H9 (cell line): ENCODE data around the gene CD7. TPM values are rescaled to one million over a fixed set of nuclear protein-coding genes. Genes with fewer than 3 reads are reported as not detected.

Experiments used
- DNase-seq: peaks from one replicate; pipeline ENCODE4 v3.0.0-alpha.2; 2017
- H2AFZ ChIP-seq: one replicate; pipeline ENCODE4 v1.6.1; 2013; ENCODE audit warnings: mild to moderate bottlenecking, low read length, control low read depth, moderate library complexity
- H2AK5ac ChIP-seq: 2 replicates; pipeline ENCODE4 v1.6.1; 2013; ENCODE audit warnings: low read length, control low read depth, mixed read lengths; ENCODE audit not compliant: insufficient read length
- H2BK120ac ChIP-seq: one replicate; pipeline ENCODE4 v1.6.1; 2013; ENCODE audit warnings: low read depth, mild to moderate bottlenecking, low read length, control low read depth, inconsistent platforms; ENCODE audit not compliant: poor library complexity, severe bottlenecking
- H2BK12ac ChIP-seq: 2 replicates; pipeline ENCODE4 v1.6.1; 2013; ENCODE audit warnings: low read length, control low read depth, mixed read lengths, low read depth; ENCODE audit not compliant: insufficient read length
- H2BK15ac ChIP-seq: 2 replicates; pipeline ENCODE4 v1.6.1; 2013; ENCODE audit warnings: low read depth, low read length, control low read depth
- H2BK20ac ChIP-seq: one replicate; pipeline ENCODE4 v1.6.1; 2013; ENCODE audit warnings: low read depth, mild to moderate bottlenecking, low read length, control low read depth, inconsistent platforms; ENCODE audit not compliant: poor library complexity, severe bottlenecking
- H2BK5ac ChIP-seq: 2 replicates; pipeline ENCODE4 v1.6.1; 2013; ENCODE audit warnings: low read length, control low read depth, mixed read lengths; ENCODE audit not compliant: insufficient read length
- H3K14ac ChIP-seq: 2 replicates; pipeline ENCODE4 v1.6.1; 2013; ENCODE audit warnings: low read length, control low read depth; ENCODE audit not compliant: insufficient read depth
- H3K18ac ChIP-seq: 2 replicates; pipeline ENCODE4 v1.6.1; 2013; ENCODE audit warnings: low read depth, mild to moderate bottlenecking, mixed read lengths, low read length, control low read depth; ENCODE audit not compliant: insufficient read length
- H3K23ac ChIP-seq: 2 replicates; pipeline ENCODE4 v1.6.1; 2013; ENCODE audit warnings: low read length, control low read depth, mixed read lengths, low read depth; ENCODE audit not compliant: insufficient read length
- H3K23me2 ChIP-seq: 2 replicates; pipeline ENCODE4 v1.6.1; 2013; ENCODE audit warnings: low read depth, mild to moderate bottlenecking, mixed read lengths, low read length, control low read depth; ENCODE audit not compliant: insufficient read length, poor library complexity, severe bottlenecking
- H3K27ac ChIP-seq: 2 replicates; pipeline ENCODE4 v1.5.1; 2013; ENCODE audit warnings: low read length, control low read depth, mixed read lengths, low read depth; ENCODE audit not compliant: insufficient read length
- H3K27me3 ChIP-seq: 2 replicates; pipeline ENCODE4 v1.6.1; 2013; ENCODE audit warnings: low read length, control low read depth, inconsistent platforms; ENCODE audit not compliant: insufficient read depth
- H3K4ac ChIP-seq: 2 replicates; pipeline ENCODE4 v1.6.1; 2013; ENCODE audit warnings: low read depth, mild to moderate bottlenecking, control low read depth, inconsistent platforms, low read length, moderate library complexity
- H3K4me1 ChIP-seq: 2 replicates; pipeline ENCODE4 v1.6.1; 2013; ENCODE audit warnings: low read length, control low read depth, inconsistent platforms; ENCODE audit not compliant: insufficient read depth
- H3K4me2 ChIP-seq: 2 replicates; pipeline ENCODE4 v1.6.1; 2013; ENCODE audit warnings: low read length, control low read depth, mixed read lengths; ENCODE audit not compliant: insufficient read length, insufficient read depth
- H3K56ac ChIP-seq: 2 replicates; pipeline ENCODE4 v1.6.1; 2013; ENCODE audit warnings: low read depth, mild to moderate bottlenecking, mixed read lengths, low read length, control low read depth; ENCODE audit not compliant: insufficient read length
- H3K79me1 ChIP-seq: 2 replicates; pipeline ENCODE4 v1.6.1; 2013; ENCODE audit warnings: low read depth, mild to moderate bottlenecking, moderate library complexity, low read length, control low read depth, inconsistent platforms; ENCODE audit not compliant: insufficient read depth, poor library complexity, severe bottlenecking
- H3K79me2 ChIP-seq: 2 replicates; pipeline ENCODE4 v1.6.1; 2013; ENCODE audit warnings: low read length, control low read depth, inconsistent platforms; ENCODE audit not compliant: insufficient read depth
- H3K9ac ChIP-seq: 2 replicates; pipeline ENCODE4 v1.6.1; 2013; ENCODE audit warnings: low read length, control low read depth, mixed read lengths; ENCODE audit not compliant: insufficient read length; ENCODE audit errors: extremely low read depth
- H3K9me3 ChIP-seq: one replicate; pipeline ENCODE4 v1.6.1; 2013; ENCODE audit warnings: low read depth, low read length, inconsistent platforms; ENCODE audit not compliant: control insufficient read depth
- H3T11ph ChIP-seq: one replicate; pipeline ENCODE4 v1.6.1; 2013; ENCODE audit warnings: mild to moderate bottlenecking, low read length, control low read depth, inconsistent platforms
- H4K20me1 ChIP-seq: one replicate; pipeline ENCODE4 v1.6.1; 2013; ENCODE audit not compliant: control insufficient read depth, insufficient read length, insufficient read depth
- H4K5ac ChIP-seq: 2 replicates; pipeline ENCODE4 v1.6.1; 2013; ENCODE audit warnings: low read depth, mild to moderate bottlenecking, mixed read lengths, low read length, control low read depth; ENCODE audit not compliant: insufficient read length
- H4K8ac ChIP-seq: replicated peaks from 2 replicates; pipeline ENCODE4 v1.6.1; 2013; ENCODE audit warnings: low read length, control low read depth, mixed read lengths, low read depth; ENCODE audit not compliant: insufficient read length
- H4K91ac ChIP-seq: 2 replicates; pipeline ENCODE4 v1.6.1; 2013; ENCODE audit warnings: low read depth, mild to moderate bottlenecking, moderate library complexity, mixed read lengths, low read length, control low read depth; ENCODE audit not compliant: insufficient read length
- H3K27ac Mint-ChIP-seq, 3 experiments: 2 replicates in 2 of 3; 3 replicates in 1 of 3; pipeline ENCODE4 v1.8.0; 2020 to 2021; ENCODE audit warnings: mixed read lengths in 3 of 3, mild to moderate bottlenecking in 1 of 3, moderate library complexity in 1 of 3
- H3K27me3 Mint-ChIP-seq: 2 replicates; pipeline ENCODE4 v1.8.0; 2021; ENCODE audit warnings: low read depth, mild to moderate bottlenecking, moderate library complexity, mixed read lengths
- H3K36me3 Mint-ChIP-seq, 3 experiments: 2 replicates in 2 of 3; 3 replicates in 1 of 3; pipeline ENCODE4 v1.8.0; 2020 to 2021; ENCODE audit warnings: low read depth in 3 of 3, mixed read lengths in 3 of 3; ENCODE audit not compliant: insufficient read depth in 1 of 3
- H3K4me1 Mint-ChIP-seq, 2 experiments: 2 replicates each; pipeline ENCODE4 v1.8.0; 2020; ENCODE audit warnings: mixed read lengths in 2 of 2
- H3K4me3 Mint-ChIP-seq, 2 experiments: 2 replicates in 1 of 2; 3 replicates in 1 of 2; pipeline ENCODE4 v1.8.0; 2020 to 2021; ENCODE audit warnings: mild to moderate bottlenecking in 2 of 2, mixed read lengths in 2 of 2, moderate library complexity in 1 of 2
- H3K9me3 Mint-ChIP-seq, 2 experiments: 2 replicates in 1 of 2; 3 replicates in 1 of 2; pipeline ENCODE4 v1.8.0; 2020; ENCODE audit warnings: mild to moderate bottlenecking in 2 of 2, mixed read lengths in 2 of 2, moderate library complexity in 1 of 2
- CTCF ChIP-seq: fragments of 200-600 bp; sonication (generic); conservative IDR thresholded peaks from 3 replicates; pipeline ENCODE4 v1.8.0; 2021; ENCODE audit warnings: antibody characterized with exemption, mild to moderate bottlenecking
- WGBS: extraction: QIAGEN DNeasy Blood & Tissue Kit; methylation state at CpG from one replicate; pipeline ENCODE4 v1.1.7; 2013; ENCODE audit warnings: missing lambda C conversion rate, low lambda C conversion rate, mixed read lengths; ENCODE audit not compliant: insufficient read length; ENCODE audit errors: extremely low coverage; 5-methylcytosine and 5-hydroxymethylcytosine counted together
- total RNA-seq: library from RNA; stranded (reverse); gene quantifications from 2 replicates; pipeline ENCODE4 v1.2.1, GENCODE V29; 2021

The CD7 gene
- total RNA-seq, 1 experiment from 2014 or later: 0.35 TPM

GRCh38 chr17:82278786-82279391 is 38.5 kb downstream of the CD7 start:
- Histone ChIP-seq H4K5ac (no peak overlapping the region), H3K27ac (no peak overlapping the region), H4K91ac (no peak overlapping the region), H3K27me3 (no peaks in the 10 kb centered on the region), H3K14ac (no peak overlapping the region), H2BK20ac (no peak overlapping the region), H3K79me1 (no peaks in the 10 kb centered on the region), H3K23me2 (no peaks in the 10 kb centered on the region), H4K20me1 (peaks cover 4% of the 10 kb centered on the region), H2BK120ac (no peak overlapping the region), H3K9me3 (no peaks in the 10 kb centered on the region), H2AK5ac (no peak overlapping the region), H3K9ac (no peak overlapping the region), H2AFZ (no peak overlapping the region), H4K8ac (no peak overlapping the region), H3K18ac (no peak overlapping the region), H3T11ph (no peak overlapping the region), H2BK12ac (no peak overlapping the region), H3K4me2 (no peak overlapping the region), H3K56ac (no peak overlapping the region), H3K23ac (no peak overlapping the region), H3K4me1 (peaks cover 3% of the 10 kb centered on the region; the same call in 1 of the 2 replicates), H3K79me2 (no peaks in the 10 kb centered on the region), H2BK15ac (no peak overlapping the region), H3K4ac (no peak overlapping the region), H2BK5ac (no peak overlapping the region)
- Mint-ChIP-seq H3K4me3 (no peak overlapping the region), H3K36me3 (no peaks in the 10 kb centered on the region), H3K27ac (no peak overlapping the region), H3K9me3 (peaks cover 0 to 5% of the 10 kb centered on the region in 2 experiments; a peak in 3 of 5 replicates), H3K4me1 (peaks cover 18 to 39% of the 10 kb centered on the region in 2 experiments), H3K27me3 (peaks cover 24% of the 10 kb centered on the region)
- no CpG with 5 or more reads among the region's 16 CpGs for WGBS
- no peak for DNase-seq
- no peak for TF ChIP-seq CTCF
